Measurements from ENCODE around the gene VAV3.

Gene VAV3

GRCh38 chr1:107649023-107649422 lies 316.0 kb downstream of the VAV3 start:
- no peak for DNase-seq (ENCODE audit: low spot score)
- no peak for TF ChIP-seq CTCF (IDR thresholded peaks at IDR 0.05; ENCODE audit: extremely low read depth, insufficient read depth, missing control alignments)
- in situ Hi-C loops (cut with MboI; ENCODE audit: low pct_unique_long_range_greater_than_20kb, low sequenced_read_pairs, unreplicated experiment), result no loop called here

- in situ Hi-C loops (cut with MboI; ENCODE audit: low pct_unique_long_range_greater_than_20kb, low sequenced_read_pairs, unreplicated experiment), result no loop called here
- DNase-seq (ENCODE audit: low spot score), result no peak
- no peak for TF ChIP-seq CTCF (IDR thresholded peaks at IDR 0.05; ENCODE audit: extremely low read depth, insufficient read depth, missing control alignments)
Observed at GRCh38 chr1:107648071-107648470, 316.9 kb downstream of the VAV3 start.

- DNase-seq (ENCODE audit: low spot score), result no peak
- in situ Hi-C loops (cut with MboI; ENCODE audit: low pct_unique_long_range_greater_than_20kb, low sequenced_read_pairs, unreplicated experiment), result no loop called here
- no peak for TF ChIP-seq CTCF (IDR thresholded peaks at IDR 0.05; ENCODE audit: extremely low read depth, insufficient read depth, missing control alignments)
Observed at GRCh38 chr1:107647012-107647411, 318.0 kb downstream of the VAV3 start.

GRCh38 chr1:107643766-107644165 lies 321.2 kb downstream of the VAV3 start:
- in situ Hi-C loops (cut with MboI; ENCODE audit: low pct_unique_long_range_greater_than_20kb, low sequenced_read_pairs, unreplicated experiment), result no loop called here
- no peak for TF ChIP-seq CTCF (IDR thresholded peaks at IDR 0.05; ENCODE audit: extremely low read depth, insufficient read depth, missing control alignments)
- DNase-seq (ENCODE audit: low spot score), result no peak

GRCh38 chr1:107640207-107640606 lies 324.8 kb downstream of the VAV3 start:
- no peak for DNase-seq (ENCODE audit: low spot score)
- in situ Hi-C loops (cut with MboI; ENCODE audit: low pct_unique_long_range_greater_than_20kb, low sequenced_read_pairs, unreplicated experiment), result no loop called here
- no peak for TF ChIP-seq CTCF (IDR thresholded peaks at IDR 0.05; ENCODE audit: extremely low read depth, insufficient read depth, missing control alignments)

- in situ Hi-C loops (cut with MboI; ENCODE audit: low pct_unique_long_range_greater_than_20kb, low sequenced_read_pairs, unreplicated experiment), result no loop called here
- DNase-seq (ENCODE audit: low spot score), result no peak
- TF ChIP-seq CTCF (IDR thresholded peaks at IDR 0.05; ENCODE audit: extremely low read depth, insufficient read depth, missing control alignments), result no peak
Observed at GRCh38 chr1:107637101-107637500, 327.9 kb downstream of the VAV3 start.

GRCh38 chr1:107633596-107633995 lies 331.4 kb downstream of the VAV3 start:
- TF ChIP-seq CTCF (IDR thresholded peaks at IDR 0.05; ENCODE audit: extremely low read depth, insufficient read depth, missing control alignments), result no peak
- in situ Hi-C loops (cut with MboI; ENCODE audit: low pct_unique_long_range_greater_than_20kb, low sequenced_read_pairs, unreplicated experiment), result no loop called here
- no peak for DNase-seq (ENCODE audit: low spot score)

All from GM13977 (cell line).